Mesodermal cell (in vitro differentiated cells): Measurements from ENCODE around the gene SYNPO2.
"Not testable (repeated sequence)": the region's sequence is repeated elsewhere in the genome, so short reads cannot be mapped to it uniquely, and the experiment has no call there.

Experiments used
- H3K27ac ChIP-seq: 2 replicates; pipeline ENCODE4 v1.7.0; 2013; ENCODE audit warnings: mild to moderate bottlenecking, low read depth, low read length, moderate library complexity; ENCODE audit not compliant: severe bottlenecking
- H3K36me3 ChIP-seq: 2 replicates; pipeline ENCODE4 v1.7.1; 2013; ENCODE audit warnings: mild to moderate bottlenecking, low read length, moderate library complexity; ENCODE audit not compliant: control insufficient read depth, insufficient read depth
- H3K4me1 ChIP-seq: one replicate; pipeline ENCODE4 v1.7.1; 2013; ENCODE audit warnings: mild to moderate bottlenecking, low read length; ENCODE audit not compliant: insufficient read depth, control insufficient read depth, poor library complexity, severe bottlenecking
- H3K4me3 ChIP-seq: 2 replicates; pipeline ENCODE4 v1.7.0; 2013; ENCODE audit warnings: low read length, control low read depth, mild to moderate bottlenecking; ENCODE audit not compliant: insufficient read depth, poor library complexity, severe bottlenecking; ENCODE audit errors: extremely low read depth
- H3K9me3 ChIP-seq: 2 replicates; pipeline ENCODE4 v1.7.1; 2013; ENCODE audit warnings: mild to moderate bottlenecking, low read length, moderate library complexity; ENCODE audit not compliant: control insufficient read depth
- WGBS, 2 experiments: methylation state at CpG; one replicate each; pipeline ENCODE4 v1.1.5; 2013; ENCODE audit warnings: missing lambda C conversion rate in 2 of 2; ENCODE audit not compliant: insufficient coverage in 2 of 2; 5-methylcytosine and 5-hydroxymethylcytosine counted together

SYNPO2 gene

GRCh38 chr4:118850488-118851173 is 38.0 kb upstream of the SYNPO2 start:
- Histone ChIP-seq H3K4me3 (no peak overlapping the region), H3K9me3 (no peaks in the 10 kb centered on the region), H3K4me1 (peaks cover 10% of the 10 kb centered on the region), H3K36me3 (no peaks in the 10 kb centered on the region), H3K27ac (no peak overlapping the region)
- 21 to 35% methylated on average over 7 of the region's 8 CpGs for WGBS, 2 experiments

DNA sequence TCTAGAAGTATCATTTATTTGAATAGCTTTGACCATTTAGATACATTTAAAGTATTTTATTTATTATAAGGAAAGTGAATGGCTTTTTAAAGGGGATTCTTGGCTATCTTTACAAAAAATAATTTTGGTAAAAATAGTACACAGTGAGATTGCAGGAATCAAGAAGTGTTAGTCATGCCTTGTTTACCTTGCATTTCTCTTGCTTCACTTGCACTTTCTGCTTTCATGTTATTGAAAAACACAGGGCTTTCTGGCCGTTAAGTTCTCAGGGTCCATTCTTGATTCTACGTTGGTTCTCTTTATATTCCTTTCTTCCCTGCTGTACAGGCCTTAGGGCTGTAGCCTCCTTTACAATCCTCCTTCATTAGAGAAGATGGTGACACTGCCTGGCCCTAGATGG is 30.9 kb upstream of the SYNPO2 start:
- Histone ChIP-seq H3K27ac (no peak overlapping the region), H3K36me3 (no peaks in the 10 kb centered on the region), H3K4me1 (peaks cover 6% of the 10 kb centered on the region), H3K4me3 (no peak overlapping the region), H3K9me3 (no peaks in the 10 kb centered on the region)
- 78 to 100% methylated on average over 1 to 2 of the region's 2 CpGs for whole genome bisulfite sequencing, 2 experiments

DNA sequence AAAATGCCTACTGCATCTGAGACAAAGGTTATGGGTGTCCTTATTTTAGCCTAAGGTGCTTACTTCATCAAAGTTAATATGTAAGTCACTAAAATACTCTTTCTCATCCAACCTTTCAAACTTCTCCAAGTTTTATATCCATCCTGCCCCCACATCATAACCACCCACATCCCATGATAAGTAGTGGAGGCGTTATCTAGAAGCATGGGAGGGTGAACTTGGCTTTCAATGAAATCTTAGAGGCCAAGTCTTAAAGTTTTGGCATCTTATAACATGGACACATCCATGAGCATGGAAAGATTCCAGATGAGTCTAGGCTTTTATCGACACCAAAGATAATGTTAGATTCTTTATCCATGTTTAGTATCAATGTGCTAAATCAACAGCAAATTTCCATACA is 29.9 kb upstream of the SYNPO2 start:
- Histone ChIP-seq H3K27ac (no peak overlapping the region), H3K9me3 (no peaks in the 10 kb centered on the region), H3K4me3 (no peak overlapping the region), H3K36me3 (no peaks in the 10 kb centered on the region), H3K4me1 (no peaks in the 10 kb centered on the region)
- WGBS, 2 experiments = 100% methylated on average over 1 of the region's 2 CpGs; no CpG with 5 or more reads in 1 of the 2 experiments

- 22 to 28% methylated on average over 5 of the region's 5 CpGs for WGBS, 2 experiments
- H3K4me3 ChIP-seq = no peak overlapping the region
- H3K27ac ChIP-seq = no peak overlapping the region
These were observed 23.5 kb upstream of the SYNPO2 start for GRCh38 chr4:118865091-118865708.

GRCh38 chr4:118866442-118866841 is 22.2 kb upstream of the SYNPO2 start:
- H3K4me3 ChIP-seq = no peak overlapping the region
- 67 to 80% methylated on average over 1 of the region's 1 CpG for WGBS, 2 experiments
- no peaks in the 10 kb centered on the region for H3K4me1 ChIP-seq
- no peaks in the 10 kb centered on the region for H3K9me3 ChIP-seq
- no peaks in the 10 kb centered on the region for H3K36me3 ChIP-seq
- no peak overlapping the region for H3K27ac ChIP-seq

More at GRCh38 chr4:118865091-118865708, 23.5 kb upstream of the SYNPO2 start:
- Histone ChIP-seq H3K9me3 (no peaks in the 10 kb centered on the region), H3K36me3 (no peaks in the 10 kb centered on the region), H3K4me1 (no peaks in the 10 kb centered on the region)

- Histone ChIP-seq H3K4me3 (no peak overlapping the region), H3K4me1 (no peaks in the 10 kb centered on the region), H3K36me3 (no peaks in the 10 kb centered on the region), H3K9me3 (no peaks in the 10 kb centered on the region), H3K27ac (no peak overlapping the region)
- no CpG with 5 or more reads among the region's 3 CpGs for whole genome bisulfite sequencing, 2 experiments
These were observed 21.2 kb upstream of the SYNPO2 start for GRCh38 chr4:118867311-118868067.

DNA sequence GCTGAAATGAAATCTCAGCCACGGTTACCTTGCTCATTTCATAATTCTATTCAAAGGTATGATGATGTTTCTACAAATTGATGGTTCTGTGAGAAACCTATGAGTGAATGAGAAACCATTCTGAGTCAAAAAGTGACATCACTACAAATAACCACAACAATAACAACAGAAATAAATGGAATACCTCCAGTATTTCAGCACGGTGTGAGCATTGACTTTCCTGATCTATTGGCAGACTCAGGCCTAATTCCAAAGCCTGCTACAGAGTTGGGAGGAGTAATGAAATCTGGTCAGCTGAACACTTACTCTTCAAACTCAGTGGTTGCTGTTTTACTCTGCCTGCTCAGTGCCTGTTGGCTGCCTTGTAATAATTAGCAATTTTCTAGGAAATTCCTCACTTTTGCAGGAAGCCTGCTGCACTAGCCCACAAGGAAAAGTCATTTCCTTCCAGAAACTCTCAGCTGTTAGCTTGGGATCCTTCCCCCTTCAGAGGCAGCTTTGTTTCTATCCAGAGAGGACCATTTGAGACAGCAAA is 18.8 kb upstream of the SYNPO2 start:
- Histone ChIP-seq H3K4me3 (no peak overlapping the region), H3K36me3 (no peaks in the 10 kb centered on the region), H3K9me3 (no peaks in the 10 kb centered on the region), H3K4me1 (no peaks in the 10 kb centered on the region), H3K27ac (peak overlapping the region; percentile 31)
- WGBS, 2 experiments = 25% methylated on average over 1 of the region's 2 CpGs; no CpG with 5 or more reads in 1 of the 2 experiments

- H3K36me3 ChIP-seq = no peaks in the 10 kb centered on the region
- no peaks in the 10 kb centered on the region for H3K4me1 ChIP-seq
- WGBS, 2 experiments = 90% methylated on average over 1 of the region's 4 CpGs; no CpG with 5 or more reads in 1 of the 2 experiments
- H3K9me3 ChIP-seq = no peaks in the 10 kb centered on the region
- H3K27ac ChIP-seq = no peak overlapping the region
- no peak overlapping the region for H3K4me3 ChIP-seq
These were observed 16.5 kb upstream of the SYNPO2 start for GRCh38 chr4:118872181-118872580.

DNA sequence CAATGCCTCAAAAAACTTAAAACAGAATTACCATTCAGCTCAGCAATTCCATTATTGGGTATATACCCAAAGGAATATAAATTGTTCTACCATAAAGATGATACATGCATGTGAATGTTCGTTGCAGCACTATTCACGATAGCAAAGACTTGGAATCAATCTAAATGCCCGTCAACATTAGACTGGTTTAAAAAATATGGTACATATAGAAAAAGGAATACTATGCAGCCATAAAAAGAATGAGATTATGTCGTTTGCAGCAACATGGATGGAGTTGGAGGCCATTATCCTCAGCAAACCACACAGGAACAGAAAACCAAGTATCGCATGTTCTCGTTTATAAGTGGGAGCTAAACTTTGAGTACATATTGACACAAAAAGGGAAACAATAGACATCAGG is 10.9 kb upstream of the SYNPO2 start:
- Histone ChIP-seq H3K27ac (no peak overlapping the region), H3K9me3 (no peaks in the 10 kb centered on the region)
- WGBS, 2 experiments = no CpG with 5 or more reads among the region's 6 CpGs

DNA sequence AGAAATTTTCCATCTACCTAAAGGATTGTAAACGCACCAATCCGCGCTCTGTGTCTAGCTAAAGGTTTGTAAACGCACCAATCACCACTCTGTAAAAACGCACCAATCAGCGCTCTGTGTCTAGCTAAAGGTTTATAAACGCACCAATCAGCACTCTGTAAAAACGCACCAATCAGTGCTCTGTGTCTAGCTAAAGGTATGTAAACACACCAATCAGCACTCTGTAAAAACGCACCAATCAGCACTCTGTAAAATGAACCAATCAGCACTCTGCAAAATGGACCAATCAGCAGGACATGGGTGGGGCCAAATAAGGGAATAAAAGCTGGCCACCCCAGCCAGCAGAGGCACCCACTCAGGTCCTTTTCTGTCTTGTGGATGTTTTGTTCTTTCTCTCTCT is 10.1 kb upstream of the SYNPO2 start:
- not testable (repeated sequence) for H3K4me1 ChIP-seq, H3K36me3 ChIP-seq, H3K4me3 ChIP-seq, H3K9me3 ChIP-seq, H3K27ac ChIP-seq
- 96 to 99% methylated on average over 7 of the region's 9 CpGs for WGBS, 2 experiments

More for the DNA sequence above, 10.9 kb upstream of the SYNPO2 start:
- Histone ChIP-seq H3K4me1 (no peaks in the 10 kb centered on the region), H3K4me3 (no peak overlapping the region), H3K36me3 (no peaks in the 10 kb centered on the region)
